ENCODE data around the gene TEX14. TPM values are rescaled to one million over a fixed set of nuclear protein-coding genes. Genes with fewer than 3 reads are reported as not detected.

Gene TEX14
- total and polyA plus RNA-seq, 8 donors: 0.03 to 0.06 TPM; not detected in 6

- Histone ChIP-seq H3K36me3 (no peaks in the 10 kb centered on the region), H3K9me3 (no peaks in the 10 kb centered on the region), H3K27ac (peak overlapping the region; percentile 17 to 90 (median 88)), H3K4me3 (peak overlapping the region in 3 of 4 donors; percentile 18 to 42 (median 31)), H3K27me3 (no peaks in the 10 kb centered on the region), H3K4me1 (peaks cover 4 to 15% (median 10%) of the 10 kb centered on the region in 4 donors)
- 11 to 24% (median 19%) methylated on average over 10 of the region's 10 CpGs for WGBS, 5 donors
- DNase-seq: peak; percentile 49 to 82
- TF ChIP-seq CTCF (IDR thresholded peaks at IDR 0.05) (no peak), POLR2AphosphoS5 (IDR thresholded peaks at IDR 0.05) (peak in 1 of 3 donors; percentile 39)
- intact Hi-C loops (cut with DNase I; ENCODE audit: low total_unique reads): no loop called here
Observed at GRCh38 chr17:58630883-58631522, 60.8 kb downstream of the TEX14 start.

- no peak for DNase-seq
- Histone ChIP-seq H3K27me3 (no peaks in the 10 kb centered on the region), H3K36me3 (no peaks in the 10 kb centered on the region), H3K27ac (no peak overlapping the region), H3K4me1 (peaks cover 0 to 10% (median 7%) of the 10 kb centered on the region in 4 donors), H3K9me3 (no peaks in the 10 kb centered on the region), H3K4me3 (no peak overlapping the region)
- intact Hi-C loops (cut with DNase I; ENCODE audit: low total_unique reads): no loop called here
- TF ChIP-seq POLR2A (IDR thresholded peaks at IDR 0.05) (no peak), EP300 (IDR thresholded peaks at IDR 0.05) (no peak), POLR2AphosphoS5 (IDR thresholded peaks at IDR 0.05) (no peak), CTCF (IDR thresholded peaks at IDR 0.05) (no peak)
- 57 to 68% (median 65%) methylated on average over 1 of the region's 1 CpG for WGBS, 5 donors
Observed at GRCh38 chr17:58626905-58627304, 64.9 kb downstream of the TEX14 start.

- intact Hi-C loops (cut with DNase I; ENCODE audit: low total_unique reads): no loop called here
- H3K4me3 ChIP-seq: no peak overlapping the region
- 63 to 80% (median 69%) methylated on average over 1 of the region's 1 CpG for WGBS, 5 donors
- no peaks in the 10 kb centered on the region for H3K36me3 ChIP-seq
- no peak for DNase-seq
- H3K27me3 ChIP-seq: no peaks in the 10 kb centered on the region
- no peaks in the 10 kb centered on the region for H3K9me3 ChIP-seq
- no peak overlapping the region for H3K27ac ChIP-seq
- H3K4me1 ChIP-seq: no peaks in the 10 kb centered on the region
- TF ChIP-seq POLR2AphosphoS5 (IDR thresholded peaks at IDR 0.05) (no peak), EP300 (IDR thresholded peaks at IDR 0.05) (no peak), CTCF (IDR thresholded peaks at IDR 0.05) (no peak), POLR2A (IDR thresholded peaks at IDR 0.05) (no peak)
Observed at GRCh38 chr17:58624751-58625150, 67.1 kb downstream of the TEX14 start.

- intact Hi-C loops (cut with DNase I; ENCODE audit: low total_unique reads): no loop called here
- DNase-seq: no peak
- H3K4me1 ChIP-seq: no peaks in the 10 kb centered on the region
- 50 to 83% (median 72%) methylated on average over 3 of the region's 3 CpGs for WGBS, 5 donors
- H3K27ac ChIP-seq: no peak overlapping the region
- H3K4me3 ChIP-seq: no peak overlapping the region
- no peaks in the 10 kb centered on the region for H3K9me3 ChIP-seq
- TF ChIP-seq POLR2A (IDR thresholded peaks at IDR 0.05) (no peak), EP300 (IDR thresholded peaks at IDR 0.05) (no peak), POLR2AphosphoS5 (IDR thresholded peaks at IDR 0.05) (no peak), CTCF (IDR thresholded peaks at IDR 0.05) (no peak)
- H3K36me3 ChIP-seq: no peaks in the 10 kb centered on the region
- no peaks in the 10 kb centered on the region for H3K27me3 ChIP-seq
Observed at GRCh38 chr17:58621174-58621573, 70.7 kb downstream of the TEX14 start.
